Stimulated activated CD4-positive, alpha-beta T cell treated with anti-CD3 and anti-CD28 coated beads, TNF-alpha, amount 100 ng/mL, for 1 hour (primary cell): ENCODE data around the gene RASA3.

Source experiments
- DNase-seq, 3 donors: peaks; one replicate each; pipeline ENCODE4 v3.0.0-alpha.2; 2020; ENCODE audit warnings: low read depth in 3 of 3, low spot score in 1 of 3

Gene RASA3

GRCh38 chr13:113973218-113974164, 158.9 kb downstream of the RASA3 start, which contains the start of gene C13orf46:
TSS of gene C13orf46 (minus strand) at chr13:113974076. CDS start at chr13:113973997, 79 bp downstream.
- no peak for DNase-seq

- no peak for DNase-seq
Measured at GRCh38 chr13:113972451-113973217, 159.8 kb downstream of the RASA3 start.

- DNase-seq, result no peak
Measured at GRCh38 chr13:113971471-113972231, 160.8 kb downstream of the RASA3 start.

- DNase-seq, result no peak
Measured at GRCh38 chr13:113970810-113971470, 161.5 kb downstream of the RASA3 start.

GRCh38 chr13:113969973-113970611, 162.3 kb downstream of the RASA3 start:
- no peak for DNase-seq

- DNase-seq, result no peak
Measured at GRCh38 chr13:113969311-113969972, 163.0 kb downstream of the RASA3 start.

- DNase-seq, result no peak
Measured at GRCh38 chr13:113968463-113969310, 163.7 kb downstream of the RASA3 start.

- no peak for DNase-seq
Measured at GRCh38 chr13:113967729-113968462, 164.5 kb downstream of the RASA3 start.

- no peak for DNase-seq
Measured at GRCh38 chr13:113967206-113967720, 165.2 kb downstream of the RASA3 start.

- DNase-seq, result no peak
Measured at GRCh38 chr13:113965968-113966884, 166.2 kb downstream of the RASA3 start.

- no peak for DNase-seq
Measured at GRCh38 chr13:113965383-113965874, 167.0 kb downstream of the RASA3 start.

- DNase-seq, result no peak
Measured at GRCh38 chr13:113964251-113964995, 168.0 kb downstream of the RASA3 start.

GRCh38 chr13:113963376-113963775, 169.0 kb downstream of the RASA3 start:
- DNase-seq, result no peak

- DNase-seq, result no peak
Measured at GRCh38 chr13:113962975-113963374, 169.4 kb downstream of the RASA3 start.

GRCh38 chr13:113962386-113962785, 170.0 kb downstream of the RASA3 start:
- DNase-seq, result no peak
